ENCODE data around the gene MAPRE2. TPM values are rescaled to one million over a fixed set of nuclear protein-coding genes. Genes with fewer than 3 reads are reported as not detected.

MAPRE2 gene
- total RNA-seq, 1 donor from 2014 or later = 120 TPM

GRCh38 chr18:35153609-35154272 lies 112.5 kb downstream of the MAPRE2 start:
- no peak for TF ChIP-seq CTCF (IDR thresholded peaks at IDR 0.05; ENCODE audit: borderline replicate concordance)
- intact Hi-C loops (cut with micrococcal nuclease) = no loop called here
- peaks cover 3% of the 10 kb centered on the region for H3K36me3 ChIP-seq

GRCh38 chr18:35155398-35156117 lies 114.3 kb downstream of the MAPRE2 start:
- peaks cover 12% of the 10 kb centered on the region for H3K4me1 ChIP-seq
- intact Hi-C loops (cut with micrococcal nuclease) = no loop called here
- no peak for DNase-seq

More at GRCh38 chr18:35153609-35154272, 112.5 kb downstream of the MAPRE2 start:
- no peak overlapping the region for H3K27ac ChIP-seq (replicated peaks)
- H3K27me3 ChIP-seq (ENCODE audit: low read depth) = no peaks in the 10 kb centered on the region
- no peak overlapping the region for H3K4me3 ChIP-seq
- peaks cover 6% of the 10 kb centered on the region for H3K9me3 ChIP-seq (replicated peaks)
- no peak for DNase-seq
- peaks cover 12% of the 10 kb centered on the region for H3K4me1 ChIP-seq

GRCh38 chr18:35157181-35157580 lies 116.0 kb downstream of the MAPRE2 start:
- TF ChIP-seq CTCF (IDR thresholded peaks at IDR 0.05; ENCODE audit: borderline replicate concordance) = no peak
- H3K27ac ChIP-seq (replicated peaks) = no peak overlapping the region
- H3K36me3 ChIP-seq = no peaks in the 10 kb centered on the region
- no peaks in the 10 kb centered on the region for H3K27me3 ChIP-seq (ENCODE audit: low read depth)
- H3K4me1 ChIP-seq = peaks cover 12% of the 10 kb centered on the region
- H3K9me3 ChIP-seq (replicated peaks) = no peaks in the 10 kb centered on the region
- no peak for DNase-seq
- intact Hi-C loops (cut with micrococcal nuclease) = no loop called here
- H3K4me3 ChIP-seq = no peak overlapping the region

More at GRCh38 chr18:35155398-35156117, 114.3 kb downstream of the MAPRE2 start:
- Histone ChIP-seq H3K27ac (replicated peaks) (no peak overlapping the region), H3K9me3 (replicated peaks) (no peaks in the 10 kb centered on the region), H3K36me3 (peaks cover 3% of the 10 kb centered on the region), H3K27me3 (ENCODE audit: low read depth) (no peaks in the 10 kb centered on the region), H3K4me3 (no peak overlapping the region)
- no peak for TF ChIP-seq CTCF (IDR thresholded peaks at IDR 0.05; ENCODE audit: borderline replicate concordance)

GRCh38 chr18:35158728-35159450 lies 117.7 kb downstream of the MAPRE2 start:
- H3K4me1 ChIP-seq = peaks cover 21% of the 10 kb centered on the region
- no peaks in the 10 kb centered on the region for H3K27me3 ChIP-seq (ENCODE audit: low read depth)
- no peaks in the 10 kb centered on the region for H3K36me3 ChIP-seq
- no peak overlapping the region for H3K27ac ChIP-seq (replicated peaks)
- TF ChIP-seq CTCF (IDR thresholded peaks at IDR 0.05; ENCODE audit: borderline replicate concordance) = no peak
- DNase-seq = no peak
- H3K4me3 ChIP-seq = no peak overlapping the region
- H3K9me3 ChIP-seq (replicated peaks) = no peaks in the 10 kb centered on the region
- intact Hi-C loops (cut with micrococcal nuclease) = no loop called here

- H3K27ac ChIP-seq (replicated peaks) = no peak overlapping the region
- intact Hi-C loops (cut with micrococcal nuclease) = no loop called here
- H3K9me3 ChIP-seq (replicated peaks) = no peaks in the 10 kb centered on the region
- H3K27me3 ChIP-seq (ENCODE audit: low read depth) = no peaks in the 10 kb centered on the region
- H3K36me3 ChIP-seq = no peaks in the 10 kb centered on the region
- H3K4me3 ChIP-seq = no peak overlapping the region
- DNase-seq = no peak
- H3K4me1 ChIP-seq = peaks cover 30% of the 10 kb centered on the region
- TF ChIP-seq CTCF (IDR thresholded peaks at IDR 0.05; ENCODE audit: borderline replicate concordance) = no peak
Measured at GRCh38 chr18:35159782-35160181, 118.6 kb downstream of the MAPRE2 start.
